Smooth muscle cell (in vitro differentiated cells): ENCODE results near the gene SNAP91. TPM values are rescaled to one million over a fixed set of nuclear protein-coding genes. Genes with fewer than 3 reads are reported as not detected.
A peak's percentile ranks its signal among the peaks of the same experiment; 100 is the strongest.

ENCODE experiments used
- DNase-seq: peaks from one replicate; lab custom pipeline; 2025; ENCODE audit not compliant: unreplicated experiment; lab: John Stamatoyannopoulos, UW
- H2AFZ ChIP-seq: fragments of 200-600 bp; sonication (generic); 2 replicates; pipeline ENCODE4 v1.6.0; 2016; ENCODE audit warnings: antibody characterized with exemption, low read depth, mild to moderate bottlenecking
- H3F3A ChIP-seq: fragments of 200-600 bp; sonication (generic); 2 replicates; pipeline ENCODE4 v1.6.0; 2017; ENCODE audit warnings: antibody characterized with exemption, low read depth
- H3K27ac ChIP-seq: fragments of 200-600 bp; sonication (generic); 2 replicates; pipeline ENCODE4 v1.5.1; 2016; ENCODE audit warnings: low read depth, mild to moderate bottlenecking
- H3K27me3 ChIP-seq: fragments of 200-600 bp; sonication (generic); 2 replicates; pipeline ENCODE4 v1.6.1; 2016; ENCODE audit warnings: low read depth, mild to moderate bottlenecking
- H3K36me3 ChIP-seq: fragments of 200-600 bp; sonication (generic); 2 replicates; pipeline ENCODE4 v1.5.1; 2016; ENCODE audit warnings: low read depth
- H3K4me1 ChIP-seq: fragments of 200-600 bp; sonication (generic); 2 replicates; pipeline ENCODE4 v1.5.1; 2016; ENCODE audit warnings: low read depth
- H3K4me2 ChIP-seq: fragments of 200-600 bp; sonication (generic); 2 replicates; pipeline ENCODE4 v1.6.0; 2016; ENCODE audit warnings: mild to moderate bottlenecking
- H3K4me3 ChIP-seq: fragments of 200-600 bp; sonication (generic); 2 replicates; pipeline ENCODE4 v1.5.1; 2016; ENCODE audit warnings: mild to moderate bottlenecking
- H3K79me2 ChIP-seq: fragments of 200-600 bp; sonication (generic); 2 replicates; pipeline ENCODE4 v1.6.0; 2016; ENCODE audit warnings: low read depth, mild to moderate bottlenecking
- H3K9ac ChIP-seq: fragments of 200-600 bp; sonication (generic); 2 replicates; pipeline ENCODE4 v1.6.0; 2016; ENCODE audit warnings: low read depth
- H3K9me3 ChIP-seq: fragments of 200-600 bp; sonication (generic); replicated peaks from 2 replicates; pipeline ENCODE4 v1.5.1; 2016; ENCODE audit warnings: low read depth
- H4K20me1 ChIP-seq: fragments of 200-600 bp; sonication (generic); 2 replicates; pipeline ENCODE4 v1.6.0; 2016; ENCODE audit warnings: low read depth
- whole genome bisulfite sequencing: methylation state at CpG from one replicate; pipeline ENCODE4 v1.1.7; 2016; ENCODE audit warnings: low lambda C conversion rate; 5-methylcytosine and 5-hydroxymethylcytosine counted together
- polyA plus RNA-seq: library from polyadenylated mRNA; unstranded; fragments of >200 nt; fragmentation: Nextera tagmentation; extraction: Ambion mirVana; gene quantifications from 2 replicates; pipeline ENCODE4 v1.2.1, GENCODE V29; 2016
- total RNA-seq: library from RNA; depleted of rRNA; stranded (reverse); fragments of >200 nt; gene quantifications from 2 replicates; pipeline ENCODE4 v1.2.3, GENCODE V29; 2014
- TF ChIP-seq, protein P1 (sequence below): fragments of 200-600 bp; sonication (generic); IDR thresholded peaks from 2 replicates; pipeline ENCODE4 v1.5.1; 2017; ENCODE audit warnings: borderline replicate concordance, mild to moderate bottlenecking, antibody characterized with exemption; ENCODE audit not compliant: insufficient read depth, poor library complexity, severe bottlenecking

SNAP91 gene
- total and polyA plus RNA-seq, 2 experiments from 2014 or later = not detected

DNA sequence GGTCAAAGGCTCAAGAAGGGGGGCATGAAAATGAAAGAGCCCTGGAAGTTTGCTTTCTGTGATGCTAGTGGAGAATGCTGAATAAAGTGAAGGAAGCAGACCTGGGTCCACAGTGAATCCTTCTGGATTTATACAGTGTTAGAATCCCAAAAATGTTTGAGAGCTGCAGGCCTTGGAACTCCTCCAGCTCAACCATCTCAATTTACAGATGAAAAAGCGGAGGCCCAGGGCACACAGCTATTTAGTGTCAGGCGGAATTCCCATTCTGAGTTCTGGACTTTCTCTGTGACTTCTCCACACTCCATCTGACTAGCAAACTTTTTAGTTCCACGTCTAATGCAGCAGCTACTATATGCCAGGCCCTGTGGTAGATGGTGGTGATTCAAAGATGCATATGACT lies 198.1 kb downstream of the SNAP91 start:
- H3F3A ChIP-seq = peaks cover 20% of the 10 kb centered on the region
- no peaks in the 10 kb centered on the region for H3K79me2 ChIP-seq
- H3K4me2 ChIP-seq = no peak overlapping the region
- TF ChIP-seq, protein P1, sequence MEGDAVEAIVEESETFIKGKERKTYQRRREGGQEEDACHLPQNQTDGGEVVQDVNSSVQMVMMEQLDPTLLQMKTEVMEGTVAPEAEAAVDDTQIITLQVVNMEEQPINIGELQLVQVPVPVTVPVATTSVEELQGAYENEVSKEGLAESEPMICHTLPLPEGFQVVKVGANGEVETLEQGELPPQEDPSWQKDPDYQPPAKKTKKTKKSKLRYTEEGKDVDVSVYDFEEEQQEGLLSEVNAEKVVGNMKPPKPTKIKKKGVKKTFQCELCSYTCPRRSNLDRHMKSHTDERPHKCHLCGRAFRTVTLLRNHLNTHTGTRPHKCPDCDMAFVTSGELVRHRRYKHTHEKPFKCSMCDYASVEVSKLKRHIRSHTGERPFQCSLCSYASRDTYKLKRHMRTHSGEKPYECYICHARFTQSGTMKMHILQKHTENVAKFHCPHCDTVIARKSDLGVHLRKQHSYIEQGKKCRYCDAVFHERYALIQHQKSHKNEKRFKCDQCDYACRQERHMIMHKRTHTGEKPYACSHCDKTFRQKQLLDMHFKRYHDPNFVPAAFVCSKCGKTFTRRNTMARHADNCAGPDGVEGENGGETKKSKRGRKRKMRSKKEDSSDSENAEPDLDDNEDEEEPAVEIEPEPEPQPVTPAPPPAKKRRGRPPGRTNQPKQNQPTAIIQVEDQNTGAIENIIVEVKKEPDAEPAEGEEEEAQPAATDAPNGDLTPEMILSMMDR = no peak
- no peak for DNase-seq
- H3K27ac ChIP-seq = peak overlapping the region; percentile 14
- no peaks in the 10 kb centered on the region for H3K9me3 ChIP-seq
- H4K20me1 ChIP-seq = no peaks in the 10 kb centered on the region
- H2AFZ ChIP-seq = no peak overlapping the region
- no peaks in the 10 kb centered on the region for H3K36me3 ChIP-seq
- no peak overlapping the region for H3K9ac ChIP-seq
- 29% methylated on average over 3 of the region's 3 CpGs for WGBS
- H3K27me3 ChIP-seq = no peaks in the 10 kb centered on the region
- no peak overlapping the region for H3K4me3 ChIP-seq
- H3K4me1 ChIP-seq = peaks cover 11% of the 10 kb centered on the region

DNA sequence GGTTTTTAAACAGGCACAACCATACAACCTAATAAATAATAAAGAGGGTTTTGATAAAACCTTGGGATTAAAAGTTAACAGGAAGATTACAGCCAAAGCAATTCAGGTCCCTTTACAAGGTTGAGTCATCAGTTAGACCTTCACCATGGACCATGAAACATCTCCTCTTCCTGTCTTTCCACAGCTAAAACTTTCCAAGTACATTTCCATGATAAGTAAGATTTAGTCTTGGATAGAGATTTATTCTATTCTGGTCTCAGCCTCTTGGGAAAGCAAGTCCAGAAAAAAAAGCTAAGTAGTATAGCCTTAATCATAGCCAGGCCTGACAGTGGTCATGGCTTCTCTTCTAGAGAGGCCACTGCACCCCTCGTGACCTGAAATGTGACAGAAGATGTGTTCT lies 199.5 kb downstream of the SNAP91 start:
- TF ChIP-seq, protein P1 = no peak
- Histone ChIP-seq H3K4me1 (peaks cover 21% of the 10 kb centered on the region), H3K9me3 (no peaks in the 10 kb centered on the region), H3K27ac (peak overlapping the region; percentile 38), H4K20me1 (no peaks in the 10 kb centered on the region), H3K4me2 (peak overlapping the region; percentile 53), H3K27me3 (no peaks in the 10 kb centered on the region), H3K9ac (no peak overlapping the region), H3K79me2 (no peaks in the 10 kb centered on the region), H3K4me3 (no peak overlapping the region), H2AFZ (no peak overlapping the region), H3K36me3 (no peaks in the 10 kb centered on the region), H3F3A (peaks cover 20% of the 10 kb centered on the region)
- 53% methylated on average over 1 of the region's 1 CpG for WGBS
- DNase-seq = no peak

DNA sequence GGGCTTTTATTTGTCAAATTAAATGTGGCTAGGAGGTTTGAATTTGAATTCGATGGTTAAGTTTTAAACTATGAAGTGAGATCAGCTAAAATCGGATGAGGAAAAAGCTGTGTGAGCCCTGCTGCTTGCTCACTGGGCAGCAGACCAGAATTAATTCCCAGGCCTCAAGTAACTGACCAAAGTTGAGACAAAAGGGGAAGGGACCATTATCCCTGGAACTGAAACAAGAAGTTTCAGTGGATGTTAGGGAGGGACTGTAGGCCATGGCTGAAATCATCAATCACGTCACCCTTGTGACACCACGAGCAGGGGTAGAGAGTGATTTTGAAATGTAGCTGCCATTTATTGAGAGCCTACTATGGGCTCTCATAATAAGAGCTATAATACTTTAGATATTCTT lies 203.5 kb downstream of the SNAP91 start:
- TF ChIP-seq, protein P1 = no peak
- H3K9ac ChIP-seq = no peak overlapping the region
- DNase-seq = no peak
- no peak overlapping the region for H2AFZ ChIP-seq
- H3K27ac ChIP-seq = no peak overlapping the region
- 94% methylated on average over 4 of the region's 4 CpGs for WGBS
- H4K20me1 ChIP-seq = no peaks in the 10 kb centered on the region
- no peaks in the 10 kb centered on the region for H3K79me2 ChIP-seq
- H3K9me3 ChIP-seq = no peaks in the 10 kb centered on the region
- peaks cover 10% of the 10 kb centered on the region for H3K4me1 ChIP-seq
- H3F3A ChIP-seq = peaks cover 10% of the 10 kb centered on the region
- H3K36me3 ChIP-seq = no peaks in the 10 kb centered on the region
- no peak overlapping the region for H3K4me3 ChIP-seq
- no peaks in the 10 kb centered on the region for H3K27me3 ChIP-seq
- no peak overlapping the region for H3K4me2 ChIP-seq

Other genes starting within 250 kb of the SNAP91 start
- 52.9 and 85.9 TPM in 2 replicates for gene PRSS35, start 196.6 kb downstream of the SNAP91 start, total RNA-seq
- 50.7 and 61.7 TPM in 2 replicates for gene PRSS35, start 196.6 kb downstream of the SNAP91 start, polyA plus RNA-seq
- gene RIPPLY2, start 144.3 kb upstream of the SNAP91 start, total RNA-seq = not detected in 2 replicates
- gene RIPPLY2, start 144.3 kb upstream of the SNAP91 start, polyA plus RNA-seq = not detected in 2 replicates
- gene CYB5R4, start 150.6 kb upstream of the SNAP91 start, total RNA-seq = 5.8 and 17.2 TPM in 2 replicates
- 9.5 and 18.5 TPM in 2 replicates for gene CYB5R4, start 150.6 kb upstream of the SNAP91 start, polyA plus RNA-seq